DOHH2 (cell line): ENCODE data around the gene INCENP.

Experiments
- CTCF ChIP-seq: fragments of 200-600 bp; sonication (generic); IDR thresholded peaks from one replicate; pipeline ENCODE4 v1.5.1; 2014; ENCODE audit warnings: antibody characterized with exemption, mild to moderate bottlenecking, low read depth, low read length; ENCODE audit not compliant: poor library complexity, severe bottlenecking
- EZH2phosphoT487 ChIP-seq: fragments of 200-600 bp; sonication (generic); IDR thresholded peaks from 2 replicates; pipeline ENCODE4 v1.6.1; 2017; ENCODE audit warnings: borderline replicate concordance, mild to moderate bottlenecking, antibody characterized with exemption, low read length, moderate library complexity, mixed read lengths

DNA sequence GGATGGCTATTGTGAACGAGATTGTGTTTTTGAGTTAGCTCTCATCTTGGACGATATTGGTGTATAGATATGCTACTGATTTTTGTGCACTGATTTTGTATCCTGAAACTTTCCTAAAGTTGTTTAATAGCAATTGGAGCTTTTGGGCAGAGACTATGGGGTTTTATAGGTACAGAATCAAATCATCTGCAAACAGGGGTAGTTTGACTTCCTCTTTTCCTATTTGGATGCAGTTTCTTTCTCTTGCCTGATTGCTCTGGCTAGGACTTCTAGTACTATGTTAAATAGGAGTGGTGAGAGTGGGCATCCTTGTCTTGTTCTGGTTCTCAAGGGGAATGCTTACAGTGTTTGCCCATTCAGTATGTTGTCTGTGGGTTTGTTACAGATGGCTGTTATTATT, 57.3 kb downstream of the INCENP start:
- TF ChIP-seq CTCF (no peak), EZH2phosphoT487 (no peak)
